Stimulated activated effector memory CD8-positive, alpha-beta T cell treated with anti-CD3 and anti-CD28 coated beads, Interleukin-12 subunit alpha, Interleukin-12 subunit beta, amount 100 ng/mL, for 72 hours (primary cell): ENCODE measurements around the gene LCMT1.
A peak's percentile ranks its signal among the peaks of the same experiment; 100 is the strongest.
"Not testable (repeated sequence)": the region's sequence is repeated elsewhere in the genome, so short reads cannot be mapped to it uniquely, and the experiment has no call there.

ENCODE experiments used
- ATAC-seq: fragments of 150-1000 bp; cut with Tn5 transposase; 2 replicates; pipeline ENCODE4 v1.10.0; 2021
- DNase-seq, 2 donors: peaks; one replicate each; pipeline ENCODE4 v3.0.0; 2021 to 2022; ENCODE audit warnings: low spot score in 2 of 2
- H3K27ac Mint-ChIP-seq: one replicate; pipeline ENCODE4 v1.8.0; 2022; ENCODE audit warnings: mild to moderate bottlenecking, mixed read lengths
- H3K36me3 Mint-ChIP-seq: one replicate; pipeline ENCODE4 v1.8.0; 2022; ENCODE audit warnings: mild to moderate bottlenecking, mixed read lengths
- H3K4me1 Mint-ChIP-seq: one replicate; pipeline ENCODE4 v1.8.0; 2022; ENCODE audit warnings: mixed read lengths
- H3K4me3 Mint-ChIP-seq: one replicate; pipeline ENCODE4 v1.8.0; 2022; ENCODE audit warnings: mild to moderate bottlenecking, mixed read lengths
- H3K9me3 Mint-ChIP-seq: one replicate; pipeline ENCODE4 v1.8.0; 2022; ENCODE audit warnings: mixed read lengths

The LCMT1 gene

GRCh38 chr16:25151996-25152395 is 40.5 kb downstream of the LCMT1 start:
- peak overlapping the region; percentile 26 for H3K27ac Mint-ChIP-seq
- no peaks in the 10 kb centered on the region for H3K9me3 Mint-ChIP-seq
- peaks cover 12% of the 10 kb centered on the region for H3K4me1 Mint-ChIP-seq
- H3K36me3 Mint-ChIP-seq, result peaks cover 56% of the 10 kb centered on the region
- H3K4me3 Mint-ChIP-seq, result no peak overlapping the region
- ATAC-seq, result no peak
- no peak for DNase-seq

GRCh38 chr16:25155553-25156460 is 44.3 kb downstream of the LCMT1 start:
- H3K4me1 Mint-ChIP-seq, result peaks cover 12% of the 10 kb centered on the region
- ATAC-seq, result peak; percentile 86
- no peak overlapping the region for H3K4me3 Mint-ChIP-seq
- H3K9me3 Mint-ChIP-seq, result no peaks in the 10 kb centered on the region
- no peak for DNase-seq
- H3K27ac Mint-ChIP-seq, result peak overlapping the region; percentile 86
- peaks cover 65% of the 10 kb centered on the region for H3K36me3 Mint-ChIP-seq

- DNase-seq, result no peak
- ATAC-seq, result no peak
- no peaks in the 10 kb centered on the region for H3K9me3 Mint-ChIP-seq
- H3K4me1 Mint-ChIP-seq, result peaks cover 12% of the 10 kb centered on the region
- no peak overlapping the region for H3K4me3 Mint-ChIP-seq
- no peak overlapping the region for H3K27ac Mint-ChIP-seq
- H3K36me3 Mint-ChIP-seq, result peaks cover 73% of the 10 kb centered on the region
Measured at GRCh38 chr16:25157271-25157875, 45.8 kb downstream of the LCMT1 start.

- H3K27ac Mint-ChIP-seq, result no peak overlapping the region
- peaks cover 12% of the 10 kb centered on the region for H3K4me1 Mint-ChIP-seq
- ATAC-seq (no peak), DNase-seq (no peak)
- H3K4me3 Mint-ChIP-seq, result no peak overlapping the region
- no peaks in the 10 kb centered on the region for H3K9me3 Mint-ChIP-seq
- H3K36me3 Mint-ChIP-seq, result peaks cover 78% of the 10 kb centered on the region
Measured at GRCh38 chr16:25158401-25158800, 46.9 kb downstream of the LCMT1 start.

GRCh38 chr16:25161753-25162367 is 50.3 kb downstream of the LCMT1 start:
- Mint-ChIP-seq H3K27ac (no peak overlapping the region), H3K4me1 (no peaks in the 10 kb centered on the region), H3K36me3 (peaks cover 82% of the 10 kb centered on the region), H3K4me3 (no peak overlapping the region), H3K9me3 (no peaks in the 10 kb centered on the region)
- DNase-seq (no peak), ATAC-seq (no peak)

GRCh38 chr16:25163683-25164082 is 52.1 kb downstream of the LCMT1 start:
- H3K36me3 Mint-ChIP-seq, result peaks cover 92% of the 10 kb centered on the region
- ATAC-seq, result no peak
- H3K4me3 Mint-ChIP-seq, result no peak overlapping the region
- no peak for DNase-seq
- no peak overlapping the region for H3K27ac Mint-ChIP-seq
- H3K9me3 Mint-ChIP-seq, result no peaks in the 10 kb centered on the region
- no peaks in the 10 kb centered on the region for H3K4me1 Mint-ChIP-seq

GRCh38 chr16:25165284-25165683 is 53.7 kb downstream of the LCMT1 start:
- Mint-ChIP-seq H3K27ac (no peak overlapping the region), H3K36me3 (peaks cover 99% of the 10 kb centered on the region), H3K4me1 (no peaks in the 10 kb centered on the region), H3K9me3 (no peaks in the 10 kb centered on the region), H3K4me3 (no peak overlapping the region)
- ATAC-seq (no peak), DNase-seq (no peak)

- ATAC-seq, H3K9me3 Mint-ChIP-seq, DNase-seq, H3K27ac Mint-ChIP-seq, H3K4me1 Mint-ChIP-seq, H3K4me3 Mint-ChIP-seq: not testable (repeated sequence)
- peaks cover 99% of the 10 kb centered on the region for H3K36me3 Mint-ChIP-seq
Measured at GRCh38 chr16:25167920-25168319, 56.4 kb downstream of the LCMT1 start.

GRCh38 chr16:25171390-25171789 is 59.8 kb downstream of the LCMT1 start:
- Mint-ChIP-seq H3K9me3 (no peaks in the 10 kb centered on the region), H3K27ac (no peak overlapping the region), H3K4me3 (no peak overlapping the region), H3K36me3 (peaks cover 97% of the 10 kb centered on the region), H3K4me1 (no peaks in the 10 kb centered on the region)
- DNase-seq (no peak), ATAC-seq (no peak)

GRCh38 chr16:25172831-25173230 is 61.3 kb downstream of the LCMT1 start:
- H3K4me1 Mint-ChIP-seq, result no peaks in the 10 kb centered on the region
- peaks cover 98% of the 10 kb centered on the region for H3K36me3 Mint-ChIP-seq
- DNase-seq (no peak), ATAC-seq (no peak)
- no peak overlapping the region for H3K4me3 Mint-ChIP-seq
- no peaks in the 10 kb centered on the region for H3K9me3 Mint-ChIP-seq
- H3K27ac Mint-ChIP-seq, result no peak overlapping the region

- no peak overlapping the region for H3K27ac Mint-ChIP-seq
- no peak overlapping the region for H3K4me3 Mint-ChIP-seq
- H3K4me1 Mint-ChIP-seq, result no peaks in the 10 kb centered on the region
- ATAC-seq (no peak), DNase-seq (no peak)
- peaks cover 98% of the 10 kb centered on the region for H3K36me3 Mint-ChIP-seq
- H3K9me3 Mint-ChIP-seq, result no peaks in the 10 kb centered on the region
Measured at GRCh38 chr16:25174285-25174684, 62.7 kb downstream of the LCMT1 start.

- Mint-ChIP-seq H3K36me3 (peaks cover 79% of the 10 kb centered on the region), H3K4me1 (peaks cover 3% of the 10 kb centered on the region), H3K9me3 (no peaks in the 10 kb centered on the region), H3K4me3 (no peak overlapping the region), H3K27ac (no peak overlapping the region)
- no peak for DNase-seq
- ATAC-seq, result no peak
Measured at GRCh38 chr16:25176136-25176535, 64.6 kb downstream of the LCMT1 start.

GRCh38 chr16:25177512-25177830 is 65.9 kb downstream of the LCMT1 start:
- Mint-ChIP-seq H3K27ac (no peak overlapping the region), H3K4me3 (no peak overlapping the region), H3K36me3 (peaks cover 66% of the 10 kb centered on the region), H3K9me3 (no peaks in the 10 kb centered on the region), H3K4me1 (peaks cover 6% of the 10 kb centered on the region)
- no peak for ATAC-seq
- no peak for DNase-seq

- no peak overlapping the region for H3K27ac Mint-ChIP-seq
Measured at GRCh38 chr16:25177831-25178688, 66.5 kb downstream of the LCMT1 start.

GRCh38 chr16:25181236-25181635 is 69.7 kb downstream of the LCMT1 start:
- not testable (repeated sequence) for H3K4me3 Mint-ChIP-seq, ATAC-seq, H3K9me3 Mint-ChIP-seq, H3K4me1 Mint-ChIP-seq, H3K27ac Mint-ChIP-seq, DNase-seq
- H3K36me3 Mint-ChIP-seq, result peaks cover 30% of the 10 kb centered on the region

More at GRCh38 chr16:25177831-25178688, 66.5 kb downstream of the LCMT1 start:
- peaks cover 60% of the 10 kb centered on the region for H3K36me3 Mint-ChIP-seq
- H3K4me1 Mint-ChIP-seq, result peaks cover 6% of the 10 kb centered on the region
- ATAC-seq (no peak), DNase-seq (no peak)
- no peaks in the 10 kb centered on the region for H3K9me3 Mint-ChIP-seq
- no peak overlapping the region for H3K4me3 Mint-ChIP-seq
